Activated CD4-positive, alpha-beta T cell treated with anti-CD3 and anti-CD28 coated beads, Interleukin-2, amount 10 ng/mL, durations not matched to agents 7 days and 5 days (primary cell): Measurements from ENCODE around the gene SAAL1. TPM values are rescaled to one million over a fixed set of nuclear protein-coding genes. Genes with fewer than 3 reads are reported as not detected.

Source experiments
- CTCF ChIA-PET: fragments of 350-600 bp; sonication (Branson Sonifier 250); formaldehyde crosslinking; loops from one replicate; lab custom pipeline; 2021; ENCODE audit warnings: antibody characterized with exemption; lab: Charles Lee
- POLR2A ChIA-PET: fragments of 350-600 bp; sonication (Branson Sonifier 250); formaldehyde crosslinking; loops from one replicate; lab custom pipeline; 2021; ENCODE audit warnings: antibody characterized with exemption; lab: Charles Lee
- DNase-seq: peaks from one replicate; pipeline ENCODE4 v3.0.0-alpha.2; 2020
- H3K27ac Mint-ChIP-seq: one replicate; pipeline ENCODE4 v1.8.0; 2021; ENCODE audit warnings: mild to moderate bottlenecking, moderate library complexity, mixed read lengths
- H3K27me3 Mint-ChIP-seq: one replicate; pipeline ENCODE4 v1.8.0; 2021; ENCODE audit warnings: mixed read lengths
- H3K36me3 Mint-ChIP-seq: one replicate; pipeline ENCODE4 v1.8.0; 2021; ENCODE audit warnings: low read depth, mixed read lengths
- H3K4me1 Mint-ChIP-seq: one replicate; pipeline ENCODE4 v1.8.0; 2021; ENCODE audit warnings: mixed read lengths
- H3K4me3 Mint-ChIP-seq: one replicate; pipeline ENCODE4 v1.8.0; 2021; ENCODE audit warnings: mild to moderate bottlenecking, moderate library complexity, mixed read lengths
- H3K9me3 Mint-ChIP-seq: one replicate; pipeline ENCODE4 v1.8.0; 2021; ENCODE audit warnings: mixed read lengths
- total RNA-seq, 2 experiments: library from RNA; stranded (reverse); gene quantifications; one replicate each; pipeline ENCODE4 v1.2.3, GENCODE V29; 2021

Gene SAAL1
- total RNA-seq, 2 experiments from 2014 or later = 25.2 to 26.6 TPM

DNA sequence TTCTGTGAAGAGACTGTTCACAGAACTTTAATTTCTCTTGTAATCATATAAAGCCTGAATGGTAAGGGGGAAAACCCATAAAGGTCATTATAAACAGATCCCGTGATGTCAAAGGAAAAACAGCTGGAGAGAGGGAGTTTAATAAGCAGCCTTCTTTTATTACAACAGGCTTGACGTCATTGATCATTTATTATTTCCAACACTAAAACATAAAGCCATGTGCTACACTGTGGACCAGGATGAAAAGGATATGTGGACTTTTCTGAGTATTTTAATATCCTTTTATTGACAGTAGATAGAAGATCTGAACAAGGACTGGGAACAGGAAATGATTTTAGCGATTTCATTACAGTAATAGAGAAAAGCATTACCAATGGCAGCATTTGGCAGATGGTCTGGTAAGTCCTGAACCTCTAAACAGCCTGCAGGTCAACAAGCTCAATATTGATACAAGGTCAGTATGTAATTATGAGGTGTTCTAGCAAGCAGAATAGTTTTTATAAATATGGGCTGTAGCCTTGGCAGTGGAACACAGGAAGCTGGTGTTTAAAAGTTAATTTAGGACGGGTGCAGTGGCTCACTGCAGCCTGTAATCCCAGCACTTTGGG lies 34.7 kb downstream of the SAAL1 start:
- CTCF ChIA-PET = interaction anchor here (1.1 to 1.3 kb wide), 2 partner anchors 10 to 22 kb away, joined by 3 read pairs; no protein-coding TSS in a partner anchor
- POLR2A ChIA-PET = no interaction called here

GRCh38 chr11:18067372-18067771 lies 38.5 kb downstream of the SAAL1 start:
- POLR2A ChIA-PET = no interaction called here
- H3K4me1 Mint-ChIP-seq = no peaks in the 10 kb centered on the region
- CTCF ChIA-PET = interaction anchor here (0.5 to 0.6 kb wide), 2 partner anchors 30 to 35 kb away, joined by 3 read pairs; no protein-coding TSS in a partner anchor
- no peak overlapping the region for H3K4me3 Mint-ChIP-seq
- no peak overlapping the region for H3K27ac Mint-ChIP-seq
- no peaks in the 10 kb centered on the region for H3K9me3 Mint-ChIP-seq
- DNase-seq = no peak
- no peaks in the 10 kb centered on the region for H3K36me3 Mint-ChIP-seq
- H3K27me3 Mint-ChIP-seq = no peaks in the 10 kb centered on the region

More for the DNA sequence above, 34.7 kb downstream of the SAAL1 start:
- Mint-ChIP-seq H3K4me3 (no peak overlapping the region), H3K36me3 (no peaks in the 10 kb centered on the region), H3K4me1 (no peaks in the 10 kb centered on the region), H3K9me3 (no peaks in the 10 kb centered on the region), H3K27ac (no peak overlapping the region), H3K27me3 (no peaks in the 10 kb centered on the region)
- DNase-seq = no peak

- ChIA-PET CTCF (no interaction called here), POLR2A (no interaction called here)
- H3K4me3 Mint-ChIP-seq = no peak overlapping the region
- H3K27me3 Mint-ChIP-seq = no peaks in the 10 kb centered on the region
- no peak for DNase-seq
- no peak overlapping the region for H3K27ac Mint-ChIP-seq
- H3K9me3 Mint-ChIP-seq = no peaks in the 10 kb centered on the region
- no peaks in the 10 kb centered on the region for H3K36me3 Mint-ChIP-seq
- H3K4me1 Mint-ChIP-seq = no peaks in the 10 kb centered on the region
Observed at GRCh38 chr11:18066626-18067025, 39.3 kb downstream of the SAAL1 start.

DNA sequence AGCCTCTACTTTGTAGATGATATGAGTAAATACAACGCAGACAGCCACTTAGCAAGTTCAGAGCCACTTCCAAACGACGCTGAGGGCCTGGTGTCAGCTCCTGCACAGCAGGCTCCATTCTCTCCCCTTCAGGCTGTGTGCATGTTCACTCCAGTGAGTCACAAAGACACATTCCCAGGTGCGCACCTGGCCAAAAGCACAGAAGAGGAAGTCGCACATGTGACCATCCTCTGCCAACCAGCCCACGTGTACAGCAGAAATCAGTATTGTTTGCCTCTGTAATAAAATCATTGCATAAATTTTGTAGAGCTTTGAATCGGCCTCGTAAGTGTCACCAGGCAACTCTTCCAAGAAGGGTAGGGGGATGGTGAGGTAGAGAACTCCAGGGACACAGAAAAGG lies 40.3 kb downstream of the SAAL1 start:
- Mint-ChIP-seq H3K9me3 (no peaks in the 10 kb centered on the region), H3K27ac (no peak overlapping the region), H3K4me1 (no peaks in the 10 kb centered on the region), H3K36me3 (no peaks in the 10 kb centered on the region), H3K4me3 (no peak overlapping the region), H3K27me3 (no peaks in the 10 kb centered on the region)
- ChIA-PET CTCF (no interaction called here), POLR2A (no interaction called here)
- DNase-seq = no peak

GRCh38 chr11:18064450-18065054 lies 41.3 kb downstream of the SAAL1 start:
- no peaks in the 10 kb centered on the region for H3K27me3 Mint-ChIP-seq

DNA sequence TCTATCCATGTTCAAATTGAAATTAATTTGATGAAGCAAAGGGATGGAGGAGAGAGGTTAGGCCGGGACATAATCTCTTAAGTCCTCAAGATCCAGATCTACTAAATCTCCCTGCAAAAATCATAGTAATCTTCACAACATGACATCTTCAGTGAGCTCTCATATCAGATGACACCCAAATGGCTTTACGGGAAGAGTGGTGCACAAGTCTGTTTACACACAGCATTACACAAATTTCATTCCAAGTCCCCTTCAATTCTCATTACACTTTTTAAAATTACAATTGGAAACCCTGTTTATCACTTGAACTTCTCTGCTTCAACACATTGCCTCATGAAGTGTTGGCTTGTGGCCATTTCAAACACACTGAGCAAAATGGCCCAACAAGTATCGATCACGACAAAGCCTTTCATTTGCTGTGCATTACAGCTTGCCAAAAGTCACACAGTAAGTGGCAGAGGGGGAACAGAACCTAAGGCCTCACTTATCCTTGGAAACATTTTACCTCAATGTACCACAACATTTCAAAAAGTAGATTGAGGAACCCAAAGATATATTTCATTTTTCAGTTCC lies 41.9 kb downstream of the SAAL1 start:
- H3K4me1 Mint-ChIP-seq = no peaks in the 10 kb centered on the region
- H3K27me3 Mint-ChIP-seq = no peaks in the 10 kb centered on the region
- ChIA-PET CTCF (no interaction called here), POLR2A (no interaction called here)
- H3K4me3 Mint-ChIP-seq = no peak overlapping the region
- H3K36me3 Mint-ChIP-seq = no peaks in the 10 kb centered on the region
- DNase-seq = no peak
- no peaks in the 10 kb centered on the region for H3K9me3 Mint-ChIP-seq
- H3K27ac Mint-ChIP-seq = no peak overlapping the region

More at GRCh38 chr11:18064450-18065054, 41.3 kb downstream of the SAAL1 start:
- CTCF ChIA-PET = no interaction called here
- no peak for DNase-seq
- POLR2A ChIA-PET = no interaction called here
- Mint-ChIP-seq H3K27ac (no peak overlapping the region), H3K4me3 (no peak overlapping the region), H3K36me3 (no peaks in the 10 kb centered on the region), H3K4me1 (no peaks in the 10 kb centered on the region), H3K9me3 (no peaks in the 10 kb centered on the region)

- ChIA-PET CTCF (no interaction called here), POLR2A (no interaction called here)
- H3K27me3 Mint-ChIP-seq = no peaks in the 10 kb centered on the region
- no peaks in the 10 kb centered on the region for H3K9me3 Mint-ChIP-seq
- no peak overlapping the region for H3K4me3 Mint-ChIP-seq
- no peak for DNase-seq
- no peak overlapping the region for H3K27ac Mint-ChIP-seq
- no peaks in the 10 kb centered on the region for H3K36me3 Mint-ChIP-seq
- no peaks in the 10 kb centered on the region for H3K4me1 Mint-ChIP-seq
Observed at GRCh38 chr11:18063125-18063524, 42.8 kb downstream of the SAAL1 start.

- no peaks in the 10 kb centered on the region for H3K9me3 Mint-ChIP-seq
- POLR2A ChIA-PET = no interaction called here
Observed at GRCh38 chr11:18061351-18061750, 44.5 kb downstream of the SAAL1 start.

DNA sequence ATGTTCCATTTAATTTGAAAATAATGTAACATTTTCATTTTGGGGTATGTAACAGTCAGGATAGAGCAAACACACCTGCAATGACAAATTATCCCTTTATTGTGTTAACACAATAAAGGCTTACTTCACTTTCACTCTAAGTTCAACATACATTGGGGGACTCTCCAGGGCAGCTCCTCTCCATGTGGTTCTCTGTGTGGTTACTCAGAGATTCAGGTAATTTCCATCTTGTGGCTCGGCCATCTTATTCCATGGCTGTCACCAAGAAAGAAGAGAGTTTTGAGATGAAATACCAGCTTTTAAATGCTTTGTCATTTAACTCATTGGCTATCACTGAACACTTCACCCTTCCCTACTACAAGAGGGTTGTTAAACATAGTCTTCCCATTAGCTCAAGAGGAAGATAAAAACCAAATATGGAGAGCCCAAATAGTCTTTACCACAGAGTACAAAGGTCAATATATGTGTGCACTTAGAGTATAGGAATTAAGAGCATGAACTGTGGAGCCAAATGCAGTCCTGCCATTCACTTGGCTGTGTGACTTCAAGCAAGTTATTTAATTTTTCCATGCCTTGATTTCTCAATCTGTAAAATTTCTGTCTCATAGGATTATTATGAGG lies 49.2 kb downstream of the SAAL1 start:
- Mint-ChIP-seq H3K4me3 (no peak overlapping the region), H3K4me1 (no peaks in the 10 kb centered on the region), H3K9me3 (no peaks in the 10 kb centered on the region), H3K27me3 (peaks cover 5% of the 10 kb centered on the region), H3K27ac (no peak overlapping the region), H3K36me3 (no peaks in the 10 kb centered on the region)
- no peak for DNase-seq
- ChIA-PET POLR2A (no interaction called here), CTCF (interaction anchor here (0.7 kb wide), 1 partner anchor 13 kb away, joined by 3 read pairs; no protein-coding TSS in a partner anchor)

More at GRCh38 chr11:18061351-18061750, 44.5 kb downstream of the SAAL1 start:
- DNase-seq = no peak
- H3K36me3 Mint-ChIP-seq = no peaks in the 10 kb centered on the region
- H3K27ac Mint-ChIP-seq = no peak overlapping the region
- H3K4me1 Mint-ChIP-seq = no peaks in the 10 kb centered on the region
- H3K4me3 Mint-ChIP-seq = no peak overlapping the region
- CTCF ChIA-PET = no interaction called here
- peaks cover 2% of the 10 kb centered on the region for H3K27me3 Mint-ChIP-seq

DNA sequence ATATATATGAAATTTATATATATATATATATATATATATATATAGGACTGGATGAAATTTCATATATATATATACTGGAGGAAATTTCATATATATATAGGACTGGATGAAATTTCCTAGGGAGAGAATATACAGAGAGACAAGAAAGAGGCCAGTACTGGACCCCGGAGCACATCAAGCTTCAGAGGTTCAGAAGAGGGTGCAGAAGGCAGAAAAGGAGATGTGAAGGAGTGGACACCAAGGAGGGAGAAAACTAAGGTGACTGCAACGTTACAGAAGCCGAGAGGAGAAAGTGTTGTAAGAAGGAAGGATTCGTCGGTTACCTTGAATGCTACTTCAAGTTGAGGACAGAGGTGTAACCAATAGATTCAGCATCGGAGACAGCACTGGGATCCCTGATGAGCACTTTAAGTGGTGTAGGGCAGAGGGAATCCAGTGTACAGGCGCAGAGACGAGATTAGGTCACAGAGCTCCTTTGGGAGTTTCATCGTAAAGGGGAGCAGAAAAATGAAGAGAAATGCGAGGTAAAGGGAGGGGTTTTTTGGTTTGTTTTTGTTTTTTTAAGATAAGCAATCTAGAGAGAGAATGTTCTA lies 51.3 kb downstream of the SAAL1 start:
- Mint-ChIP-seq H3K27ac (no peak overlapping the region), H3K9me3 (no peaks in the 10 kb centered on the region), H3K27me3 (peaks cover 7% of the 10 kb centered on the region), H3K36me3 (no peaks in the 10 kb centered on the region), H3K4me3 (no peak overlapping the region), H3K4me1 (no peaks in the 10 kb centered on the region)
- DNase-seq = no peak
- POLR2A ChIA-PET = no interaction called here
- CTCF ChIA-PET = no interaction called here

DNA sequence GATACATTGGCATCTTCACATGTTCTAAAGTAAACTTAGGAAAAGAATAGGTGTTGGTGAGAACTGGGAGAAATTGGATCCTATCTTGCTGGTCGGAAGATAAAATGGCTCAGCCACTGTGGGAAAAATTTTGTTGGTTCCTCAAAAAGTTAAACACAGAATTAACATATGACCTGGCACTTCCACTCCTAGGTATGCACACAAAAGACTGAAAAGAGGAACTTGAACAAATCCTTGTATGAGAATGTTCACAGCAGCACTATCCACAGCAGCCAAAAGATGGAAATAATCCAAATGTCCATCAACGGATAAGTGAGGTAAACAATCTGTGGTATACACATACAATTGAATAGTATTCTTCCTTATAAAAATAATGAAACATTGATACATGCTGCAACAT lies 55.0 kb downstream of the SAAL1 start:
- CTCF ChIA-PET = no interaction called here
- no peak overlapping the region for H3K27ac Mint-ChIP-seq

GRCh38 chr11:18046116-18046777 lies 59.6 kb downstream of the SAAL1 start, which contains the start of gene TPH1:
TPH1 (minus strand) TSS chr11:18046269; CDS start chr11:18040762, 5,507 bp downstream.
- CTCF ChIA-PET = no interaction called here
- peaks cover 51% of the 10 kb centered on the region for H3K27me3 Mint-ChIP-seq
- H3K9me3 Mint-ChIP-seq = no peaks in the 10 kb centered on the region
- H3K4me3 Mint-ChIP-seq = no peak within 1 kb of the TSS
- H3K4me1 Mint-ChIP-seq = no peaks in the 10 kb centered on the region
- DNase-seq = no peak
- H3K36me3 Mint-ChIP-seq = no peaks in the 10 kb centered on the region
- POLR2A ChIA-PET = interaction anchor here (0.6 kb wide), 1 partner anchor 76 kb away, joined by 9 read pairs; no protein-coding TSS in a partner anchor
- H3K27ac Mint-ChIP-seq = no peak within 1 kb of the TSS

More for the DNA sequence above, 55.0 kb downstream of the SAAL1 start:
- no peak for DNase-seq
- Mint-ChIP-seq H3K4me1 (no peaks in the 10 kb centered on the region), H3K9me3 (no peaks in the 10 kb centered on the region), H3K4me3 (no peak overlapping the region), H3K36me3 (no peaks in the 10 kb centered on the region), H3K27me3 (peaks cover 28% of the 10 kb centered on the region)
- POLR2A ChIA-PET = no interaction called here
